Loucy (cell line): Measurements from ENCODE around the gene ARF1.

Source experiments
- EZH2phosphoT487 ChIP-seq: fragments of 200-600 bp; IDR thresholded peaks from 2 replicates; pipeline ENCODE4 v1.6.1; 2018; ENCODE audit warnings: antibody characterized with exemption, mild to moderate bottlenecking, moderate library complexity, borderline replicate concordance
- TF ChIP-seq, protein P1 (sequence below): fragments of 200-600 bp; sonication (generic); conservative IDR thresholded peaks from 2 replicates; pipeline ENCODE4 v1.5.1; 2014; ENCODE audit warnings: mild to moderate bottlenecking, antibody characterized with exemption, low read length

DNA sequence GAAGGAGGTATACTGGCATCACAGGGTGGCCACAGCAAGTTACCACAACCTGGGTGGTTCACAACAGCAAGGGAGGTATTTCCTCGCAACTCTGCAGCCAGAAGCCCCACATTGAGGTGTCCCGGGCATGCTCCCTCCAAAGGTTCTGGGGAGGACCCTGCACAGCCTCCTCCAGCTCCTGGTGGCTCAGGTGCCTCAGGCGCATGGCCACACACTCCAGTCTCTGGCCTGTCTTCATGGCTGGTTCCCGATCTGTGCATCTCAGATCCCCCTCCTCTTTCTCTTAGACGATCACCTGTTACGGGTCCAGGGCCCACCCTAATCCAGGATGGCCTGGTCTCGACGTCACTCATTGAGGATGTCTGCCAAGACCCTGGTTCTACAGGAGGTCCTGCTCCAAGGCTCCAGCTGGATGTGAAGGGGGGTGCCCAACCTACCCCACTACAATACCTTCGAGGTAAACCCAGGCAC is 6.7 kb upstream of the ARF1 start:
- TF ChIP-seq, protein P1, sequence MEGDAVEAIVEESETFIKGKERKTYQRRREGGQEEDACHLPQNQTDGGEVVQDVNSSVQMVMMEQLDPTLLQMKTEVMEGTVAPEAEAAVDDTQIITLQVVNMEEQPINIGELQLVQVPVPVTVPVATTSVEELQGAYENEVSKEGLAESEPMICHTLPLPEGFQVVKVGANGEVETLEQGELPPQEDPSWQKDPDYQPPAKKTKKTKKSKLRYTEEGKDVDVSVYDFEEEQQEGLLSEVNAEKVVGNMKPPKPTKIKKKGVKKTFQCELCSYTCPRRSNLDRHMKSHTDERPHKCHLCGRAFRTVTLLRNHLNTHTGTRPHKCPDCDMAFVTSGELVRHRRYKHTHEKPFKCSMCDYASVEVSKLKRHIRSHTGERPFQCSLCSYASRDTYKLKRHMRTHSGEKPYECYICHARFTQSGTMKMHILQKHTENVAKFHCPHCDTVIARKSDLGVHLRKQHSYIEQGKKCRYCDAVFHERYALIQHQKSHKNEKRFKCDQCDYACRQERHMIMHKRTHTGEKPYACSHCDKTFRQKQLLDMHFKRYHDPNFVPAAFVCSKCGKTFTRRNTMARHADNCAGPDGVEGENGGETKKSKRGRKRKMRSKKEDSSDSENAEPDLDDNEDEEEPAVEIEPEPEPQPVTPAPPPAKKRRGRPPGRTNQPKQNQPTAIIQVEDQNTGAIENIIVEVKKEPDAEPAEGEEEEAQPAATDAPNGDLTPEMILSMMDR, result no peak
- TF ChIP-seq EZH2phosphoT487, result no peak
